ENCODE data around the gene CRMP1. TPM values are rescaled to one million over a fixed set of nuclear protein-coding genes. Genes with fewer than 3 reads are reported as not detected.

The CRMP1 gene
- total and polyA plus RNA-seq, 2 donors (not counting 3 experiments of a cell fraction or from before 2014, with no cell fraction given) = 0.06 TPM; not detected in 1

- POLR2A ChIA-PET = no interaction called here
- peaks cover 3% of the 10 kb centered on the region for H3K4me1 ChIP-seq (ENCODE audit: control insufficient read depth, extremely low read depth, insufficient read depth, low read length)
- intact Hi-C loops (cut with micrococcal nuclease) = no loop called here
- no peak overlapping the region for H2AFZ ChIP-seq (ENCODE audit: low read depth, low read length)
- no peaks in the 10 kb centered on the region for H3K9me3 ChIP-seq (replicated peaks; ENCODE audit: control insufficient read depth, insufficient read depth, low read length)
- no TSS peak for BruUV-seq (replicated peaks)
- CTCF ChIA-PET = interaction anchor here (0.6 to 1.8 kb wide), 3 partner anchors 30 to 125 kb away, joined by 3 to 4 read pairs (median 3); no protein-coding TSS in a partner anchor
- dilution Hi-C loops (cut with MboI; ENCODE audit: extremely low pct_ligation_motif_present, low sequenced_read_pairs) = no loop called here
- H4K20me1 ChIP-seq (replicated peaks; ENCODE audit: control insufficient read depth, extremely low read depth, insufficient read depth, low read length) = no peaks in the 10 kb centered on the region
- H3K9me1 ChIP-seq (replicated peaks; ENCODE audit: control insufficient read depth, extremely low read depth, insufficient read depth, low read length) = no peaks in the 10 kb centered on the region
- H3K36me3 ChIP-seq (ENCODE audit: control insufficient read depth in 2 of 2, extremely low read depth in 1 of 2, insufficient read depth in 2 of 2, low read length in 2 of 2) = peaks cover 5 to 18% of the 10 kb centered on the region in 2 experiments
- no peak overlapping the region for H3K9ac ChIP-seq (replicated peaks; ENCODE audit: extremely low read depth, insufficient read depth, low read length)
- no peaks in the 10 kb centered on the region for H3K27me3 ChIP-seq (ENCODE audit: control insufficient read depth in 2 of 2, insufficient read depth in 2 of 2, low read length in 2 of 2)
- FAIRE-seq = no peak
- no peak for TF ChIP-seq JUN (IDR thresholded peaks at IDR 0.05; ENCODE audit: borderline replicate concordance, insufficient read depth, insufficient read length, low read depth)
- TF ChIP-seq MAX (IDR thresholded peaks at IDR 0.05; ENCODE audit: insufficient read depth, insufficient read length) = no peak
- no peak for TF ChIP-seq CTCF (IDR thresholded peaks at IDR 0.05; ENCODE audit: extremely low read depth in 1 of 2, insufficient read depth in 1 of 2, low read depth in 1 of 2, low read length in 2 of 2)
- no peak for TF ChIP-seq EZH2 (IDR thresholded peaks at IDR 0.05; ENCODE audit: borderline replicate concordance, low read depth, low read length, severe bottlenecking)
- TF ChIP-seq MYC (IDR thresholded peaks at IDR 0.05; ENCODE audit: low read depth, low read length) = no peak
- TF ChIP-seq GATA2 (IDR thresholded peaks at IDR 0.05; ENCODE audit: insufficient read depth, insufficient read length, low read depth, low read length) = no peak
- no peak for TF ChIP-seq POLR2AphosphoS5 (IDR thresholded peaks at IDR 0.05; ENCODE audit: insufficient read depth, low read depth, low read length)
- TF ChIP-seq POLR2A (IDR thresholded peaks at IDR 0.05; ENCODE audit: low read depth, low read length) = no peak
- TF ChIP-seq FOS (IDR thresholded peaks at IDR 0.05; ENCODE audit: borderline replicate concordance, insufficient read depth, low read length) = no peak
- no peak overlapping the region for H3K4me2 ChIP-seq (ENCODE audit: insufficient read depth, low read length)
- H3K79me2 ChIP-seq (ENCODE audit: control insufficient read depth, insufficient read depth, low read length) = no peaks in the 10 kb centered on the region
- H3K27ac ChIP-seq (ENCODE audit: insufficient read depth, low read depth, low read length) = no peak overlapping the region
- DNase-seq (ENCODE audit: low read depth, low spot score) = no peak
- H3K4me3 ChIP-seq (replicated peaks in 1 of 3; ENCODE audit: insufficient read depth in 1 of 3, low read depth in 1 of 3, low read length in 3 of 3) = no peak overlapping the region
Measured at GRCh38 chr4:5784021-5784420, 108.9 kb downstream of the CRMP1 start.
